ENCODE results near the gene SLC46A2.

GRCh38 chr9:112884101-112884500 is 6.6 kb downstream of the SLC46A2 start:
- TF ChIP-seq CTCF (optimal IDR thresholded peaks at IDR 0.05 in 1 of 3, IDR thresholded peaks at IDR 0.05 in 1 of 3, conservative IDR thresholded peaks at IDR 0.05 in 1 of 3; ENCODE audit: extremely low read depth in 1 of 3, insufficient read depth in 2 of 3, low read length in 3 of 3) (no peak), EZH2 (IDR thresholded peaks at IDR 0.05; ENCODE audit: low read length) (no peak)

All from keratinocyte (primary cell).